Activated T-helper 1 cell treated with Interleukin-2 at 50 U/mL for 16 hours (primary cell): ENCODE results near the gene ZNF423.

Source experiments
- DNase-seq: peaks from one replicate; pipeline ENCODE4 v3.0.0-alpha.2; 2020; ENCODE audit warnings: low read depth

The ZNF423 gene

GRCh38 chr16:49639739-49640431 is 216.0 kb downstream of the ZNF423 start:
- no peak for DNase-seq

DNA sequence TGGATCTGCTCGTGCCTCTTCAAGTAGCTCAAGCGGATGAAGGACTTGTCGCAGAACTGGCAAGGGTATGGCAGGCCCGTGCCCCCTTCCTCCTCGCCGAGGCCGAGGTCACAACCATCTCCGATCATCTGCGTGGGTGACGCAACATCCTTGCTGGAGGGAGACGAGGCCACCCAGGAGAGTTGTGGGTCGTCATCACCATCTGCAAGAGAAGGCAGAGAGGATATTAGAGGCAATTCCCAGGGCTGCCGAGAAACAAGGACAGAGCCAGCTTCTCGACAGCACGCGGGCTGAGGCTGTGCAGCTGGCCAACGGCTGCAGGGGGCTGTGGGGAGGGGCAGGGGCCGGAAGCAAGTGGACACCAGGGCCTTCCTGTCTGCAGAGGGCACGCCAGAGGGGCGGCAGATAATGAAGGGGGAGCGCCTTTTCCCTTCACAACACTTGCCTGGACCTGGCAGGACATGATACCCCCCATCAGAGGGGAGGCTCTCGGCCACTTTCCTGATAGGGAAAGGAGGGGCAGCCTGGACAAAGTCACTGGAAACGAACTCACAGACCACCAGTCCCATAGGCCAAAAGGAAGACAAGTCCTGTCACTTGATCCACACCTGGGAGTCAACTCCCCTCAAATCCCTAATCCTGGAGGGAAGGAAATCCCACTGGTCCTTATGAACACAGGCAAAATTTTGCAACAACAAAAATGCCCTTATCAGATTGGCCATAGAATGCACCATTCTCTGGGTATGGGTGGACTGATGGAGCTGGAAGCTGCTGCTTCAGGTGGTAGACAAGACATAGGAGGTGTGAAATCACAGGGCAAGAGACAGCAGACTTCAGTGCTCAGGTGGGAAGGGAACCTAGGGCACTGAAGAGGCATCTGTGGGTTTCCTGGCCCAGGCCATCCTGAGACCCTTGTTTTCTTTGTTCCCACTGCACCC is 217.0 kb downstream of the ZNF423 start:
- no peak for DNase-seq

DNA sequence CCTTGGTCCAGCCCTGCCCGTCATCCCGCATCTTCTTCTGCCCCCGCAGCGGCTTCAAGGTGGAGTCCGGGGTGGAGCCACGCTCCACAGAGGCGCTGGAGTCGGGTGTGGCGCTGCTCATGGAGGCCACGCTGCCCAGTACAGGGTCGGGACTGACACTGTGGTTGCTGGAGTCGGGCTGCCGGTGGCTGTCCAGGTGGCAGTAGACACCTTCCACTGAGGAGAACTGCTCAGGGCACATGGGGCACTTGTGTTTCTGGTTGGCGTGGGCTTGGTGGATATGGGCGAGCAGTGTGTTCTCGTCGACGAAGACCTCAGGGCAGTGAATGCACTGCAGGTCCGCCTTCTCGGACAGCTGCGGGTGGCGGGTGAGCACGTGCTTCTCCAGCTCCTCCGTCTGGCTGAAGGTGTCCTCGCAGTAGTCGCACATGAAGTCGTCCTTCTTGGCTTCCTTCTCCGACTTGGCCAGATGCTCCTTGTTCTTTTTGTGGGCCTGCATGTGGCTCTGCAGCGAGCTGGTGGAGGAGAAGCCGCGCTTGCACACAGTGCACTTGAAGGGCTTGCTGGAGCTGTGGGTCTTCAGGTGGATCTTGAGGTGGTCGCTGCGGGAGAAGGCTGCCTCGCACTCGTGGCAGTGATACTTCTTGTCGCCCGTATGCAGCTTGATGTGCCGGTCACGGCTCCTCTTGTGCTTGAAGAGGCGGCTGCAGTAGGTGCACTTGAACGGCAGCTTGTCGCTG is 217.8 kb downstream of the ZNF423 start:
- no peak for DNase-seq

- no peak for DNase-seq
These were observed 218.4 kb downstream of the ZNF423 start for GRCh38 chr16:49637511-49637910.

DNA sequence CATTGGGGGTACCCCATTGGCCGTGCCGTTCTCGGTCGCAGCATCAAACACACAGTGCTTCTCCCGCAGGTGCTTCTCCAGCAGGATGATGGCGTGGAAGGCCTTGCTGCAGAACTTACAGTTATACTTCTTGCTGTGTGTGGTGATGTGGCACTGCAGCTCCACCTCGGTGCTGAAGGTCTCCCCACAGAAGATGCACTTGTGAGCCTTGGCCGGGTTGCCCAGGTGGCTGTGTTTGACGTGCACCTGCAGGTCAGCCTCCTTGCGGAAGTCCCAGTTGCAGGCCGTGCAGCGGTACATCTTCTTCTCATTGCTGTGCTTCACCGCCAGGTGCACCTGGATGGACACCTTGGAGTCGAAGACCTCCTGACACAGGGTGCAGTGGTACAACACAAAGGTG is 219.3 kb downstream of the ZNF423 start:
- DNase-seq, result no peak

DNA sequence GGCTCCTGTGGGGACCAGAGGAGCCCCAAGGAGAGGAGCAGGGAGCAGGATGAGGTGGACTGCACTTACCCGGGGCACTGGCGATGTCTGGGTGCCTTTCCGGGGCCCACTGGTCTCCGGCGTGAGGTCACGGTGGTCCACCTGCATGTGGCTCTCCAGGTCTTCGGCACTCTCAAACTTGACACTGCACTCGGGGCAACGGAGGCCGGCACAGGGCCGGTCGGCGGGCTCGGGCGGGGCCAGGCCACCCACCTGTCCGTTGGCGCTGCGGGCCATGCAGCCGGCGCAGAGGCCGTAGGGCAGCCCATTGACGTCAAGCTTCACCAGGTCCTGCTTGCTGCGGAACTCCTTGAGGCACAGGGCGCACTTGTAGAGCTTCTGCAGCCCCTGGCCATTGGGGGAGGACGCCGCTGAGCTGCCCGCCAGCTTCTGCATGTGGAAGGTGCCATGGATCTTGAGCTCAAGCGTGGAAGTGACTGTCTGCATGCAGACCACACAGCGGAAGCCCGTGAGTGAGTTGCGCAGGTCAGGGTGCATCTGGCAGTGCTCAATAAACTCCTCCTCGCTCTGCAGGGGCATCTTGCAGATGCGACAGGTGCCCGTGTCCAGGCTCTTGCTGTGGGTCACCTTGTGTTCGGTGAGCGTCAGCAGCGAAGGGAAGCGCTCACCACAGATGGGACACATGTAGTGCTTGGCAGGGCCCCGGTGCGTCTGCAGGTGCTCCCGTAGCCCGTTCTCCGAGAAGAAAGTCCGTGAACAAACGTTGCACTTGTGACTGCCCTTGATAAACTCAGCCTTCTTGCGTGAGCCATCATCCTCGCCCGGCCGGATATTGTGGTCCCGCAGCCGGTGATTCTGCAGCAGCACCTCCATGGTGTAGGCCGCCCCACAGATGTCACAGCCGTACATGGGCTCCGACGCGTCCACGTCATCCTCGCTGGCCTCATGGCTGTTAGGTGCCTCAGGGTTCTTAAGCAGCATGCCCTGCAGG is 220.0 kb downstream of the ZNF423 start:
- no peak for DNase-seq

GRCh38 chr16:49635009-49635350 is 220.9 kb downstream of the ZNF423 start:
- no peak for DNase-seq

- no peak for DNase-seq
These were observed 221.5 kb downstream of the ZNF423 start for GRCh38 chr16:49634235-49635008.

- no peak for DNase-seq
These were observed 223.1 kb downstream of the ZNF423 start for GRCh38 chr16:49632795-49633184.

DNA sequence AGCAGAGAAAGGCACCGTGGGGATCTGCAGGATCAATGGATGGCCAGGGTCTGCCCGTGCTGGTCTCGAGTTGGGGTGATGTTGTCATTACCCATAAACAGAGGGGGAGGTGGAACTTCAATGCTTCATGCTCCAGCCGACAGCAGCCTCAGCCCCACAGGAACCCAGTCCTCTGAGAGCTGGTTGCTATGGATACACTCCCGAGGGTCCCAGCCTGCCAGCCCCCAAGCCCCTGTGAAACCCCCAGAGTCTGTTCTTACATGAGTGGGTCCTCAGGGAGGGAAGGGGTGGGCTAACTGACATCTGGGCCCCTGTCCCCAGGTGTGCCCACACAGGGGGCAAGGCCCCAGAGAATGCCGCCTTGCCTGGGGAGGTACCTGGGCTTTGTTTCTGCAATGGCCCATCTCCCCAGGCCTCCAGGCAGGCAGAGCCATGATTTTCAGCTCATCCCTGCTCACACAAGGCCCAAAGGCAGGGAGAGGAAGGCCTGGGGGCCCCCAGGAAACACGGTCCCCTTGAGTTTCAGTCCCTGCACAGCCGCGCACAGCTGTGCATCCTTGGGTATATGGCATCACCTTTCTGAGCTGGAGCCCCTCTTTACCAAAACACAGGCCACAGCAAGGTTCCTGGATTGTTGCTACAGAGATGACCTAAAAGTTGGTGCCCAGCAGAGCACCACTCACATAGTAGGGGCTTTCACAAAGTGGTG is 223.7 kb downstream of the ZNF423 start:
- DNase-seq, result no peak

DNA sequence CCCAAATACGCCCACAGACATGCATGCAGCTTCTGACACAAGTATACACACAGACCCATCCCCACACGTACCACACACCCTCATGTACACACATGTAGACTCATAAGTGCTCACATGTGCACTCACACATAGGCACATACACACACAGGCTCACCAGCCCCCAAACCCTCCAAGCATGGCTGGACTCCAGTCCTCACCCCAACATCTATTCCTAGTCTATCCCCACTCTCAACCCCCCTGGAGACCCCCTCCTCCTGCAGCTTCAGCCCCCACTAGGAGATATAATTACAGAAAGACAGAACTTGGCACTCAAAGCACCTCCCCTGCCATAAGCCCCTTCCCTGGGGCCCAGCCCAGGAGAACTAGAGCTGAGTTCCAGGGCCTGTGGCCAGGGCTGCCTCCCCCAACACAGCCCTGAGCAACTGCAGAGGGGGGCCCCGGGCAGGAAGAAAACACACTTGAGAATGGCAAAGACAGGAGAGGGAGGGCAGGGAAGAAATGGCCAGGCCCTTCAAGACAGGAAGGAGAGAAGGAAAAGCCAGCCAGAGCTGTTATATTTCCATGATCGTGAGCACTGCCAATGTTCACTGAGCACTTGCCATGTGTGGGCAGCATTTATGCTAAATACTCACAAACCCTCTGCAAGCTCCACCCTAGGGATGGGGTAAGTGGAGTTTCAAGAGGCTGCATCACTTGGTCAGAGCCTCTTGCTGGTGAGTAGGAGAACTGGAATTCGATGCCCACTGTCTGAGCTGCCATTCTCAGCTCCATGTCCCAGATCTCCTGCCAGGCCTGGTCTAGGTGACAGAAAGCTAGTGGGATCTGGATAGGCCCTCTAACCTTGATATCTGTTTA is 224.5 kb downstream of the ZNF423 start:
- DNase-seq, result no peak

- no peak for DNase-seq
These were observed 225.1 kb downstream of the ZNF423 start for GRCh38 chr16:49630783-49631182.

DNA sequence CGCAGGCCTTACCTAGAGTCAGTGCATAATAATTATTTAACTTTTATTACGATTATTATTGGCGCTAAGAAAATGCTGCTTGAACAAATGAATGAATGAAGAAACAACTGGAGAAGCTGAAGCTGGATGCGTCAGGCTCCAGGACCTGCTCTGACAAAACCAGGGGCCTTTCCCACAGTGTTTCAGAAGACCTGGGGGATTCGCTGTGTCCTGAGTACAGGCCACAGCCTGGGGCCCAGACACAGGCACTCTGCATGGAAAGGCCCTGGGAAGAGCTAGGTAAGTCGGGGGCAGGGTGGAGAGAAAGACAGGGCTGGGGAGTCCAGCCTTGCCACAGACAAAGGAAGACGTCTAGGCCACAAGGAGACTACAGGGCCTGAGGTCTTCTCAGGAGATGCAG is 226.1 kb downstream of the ZNF423 start:
- DNase-seq, result no peak

GRCh38 chr16:49628148-49628547 is 227.8 kb downstream of the ZNF423 start:
- no peak for DNase-seq

DNA sequence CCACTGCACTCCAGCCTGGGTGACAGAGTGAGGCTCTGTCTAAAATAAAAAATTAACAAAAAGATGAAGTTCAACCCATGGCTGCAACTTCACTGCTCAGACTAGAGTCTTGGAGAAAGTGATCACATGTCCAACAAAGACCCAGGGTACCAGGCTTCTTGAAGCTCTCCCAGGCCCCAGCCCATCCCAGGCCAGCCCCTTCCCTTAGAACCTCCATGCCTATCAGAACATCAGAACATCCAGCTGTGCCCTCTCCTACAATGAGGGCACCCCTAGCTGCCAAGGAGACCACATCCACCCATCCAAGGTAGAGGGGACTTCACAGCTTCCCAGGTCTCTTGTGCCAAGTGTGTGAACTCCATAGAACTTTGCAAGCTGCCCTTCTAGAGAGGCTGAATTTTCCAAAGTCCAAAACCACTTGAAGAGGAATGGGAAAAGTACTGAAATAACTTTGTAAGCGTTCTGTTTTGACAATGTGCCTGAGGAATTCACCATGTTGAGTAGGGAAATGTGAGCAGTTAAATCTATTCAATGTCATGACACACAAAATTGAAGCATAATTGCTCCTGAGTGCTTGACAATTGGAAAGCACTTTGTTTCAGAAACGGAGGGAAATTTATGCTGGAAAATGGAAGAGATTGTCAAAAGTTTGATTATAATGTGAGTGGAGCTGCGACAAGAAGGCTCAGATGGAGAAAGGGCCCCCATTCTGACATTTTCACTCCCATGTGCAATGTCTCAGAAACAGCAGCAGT is 230.4 kb downstream of the ZNF423 start:
- DNase-seq, result no peak

DNA sequence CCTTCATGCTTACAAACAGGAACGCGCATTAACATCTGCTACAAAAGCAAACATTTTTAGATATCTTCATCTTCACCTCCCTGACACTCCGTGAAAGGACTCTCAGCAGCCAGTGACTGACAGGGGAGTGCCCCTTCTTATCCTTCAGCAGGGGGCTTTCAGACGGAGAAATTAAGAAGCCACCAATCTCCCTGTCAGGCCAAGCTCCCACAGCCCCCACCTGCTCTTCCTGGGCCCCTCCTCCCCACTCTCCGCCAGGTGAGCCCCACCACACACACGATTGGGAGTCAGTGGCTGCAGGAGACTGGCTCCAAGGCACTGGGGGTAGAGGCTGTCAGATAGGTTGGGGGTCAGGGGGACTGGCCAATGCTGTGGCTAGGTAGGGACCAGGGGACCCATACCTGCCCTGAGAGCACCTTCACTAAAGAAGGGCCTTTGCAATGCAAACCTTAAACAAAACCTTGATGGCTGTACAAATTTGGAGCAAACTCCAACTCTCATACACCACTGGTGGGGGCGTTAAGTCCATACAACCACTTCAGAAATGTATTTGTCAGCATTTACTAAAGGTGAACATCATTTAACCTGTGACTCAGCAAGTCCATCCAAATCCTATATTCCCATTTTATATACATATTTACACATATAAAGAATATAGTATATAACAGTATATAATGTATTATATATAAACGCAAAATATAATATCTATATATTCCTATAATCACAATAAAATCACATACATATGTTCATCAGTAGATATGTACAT is 232.2 kb downstream of the ZNF423 start:
- DNase-seq, result no peak
